HS-5 (cell line): ENCODE data around the gene PAQR4.
"Not testable (repeated sequence)": the region's sequence is repeated elsewhere in the genome, so short reads cannot be mapped to it uniquely, and the experiment has no call there.

Experiments used
- DNase-seq: peaks from one replicate; pipeline ENCODE4 v3.0.0-alpha.2; 2012; ENCODE audit warnings: low read depth

Gene PAQR4

GRCh38 chr16:2968738-2969544 is at the start of gene PAQR4:
TSS of gene PAQR4 (plus strand) at chr16:2969348. CDS start at chr16:2969675, 327 bp downstream.
- no peak for DNase-seq

GRCh38 chr16:2919511-2920255 is 49.5 kb upstream of the PAQR4 start:
- DNase-seq: peak; percentile 35

GRCh38 chr16:2923481-2923880 is 45.7 kb upstream of the PAQR4 start:
- DNase-seq: no peak

GRCh38 chr16:2924901-2925755 is 44.0 kb upstream of the PAQR4 start:
- DNase-seq: no peak

- no peak for DNase-seq
Observed at GRCh38 chr16:2925951-2926649, 43.0 kb upstream of the PAQR4 start.

GRCh38 chr16:2926650-2926999 is 42.5 kb upstream of the PAQR4 start:
- DNase-seq: no peak

GRCh38 chr16:2927010-2927646 is 42.0 kb upstream of the PAQR4 start:
- DNase-seq: no peak

- DNase-seq: not testable (repeated sequence)
Observed at GRCh38 chr16:2928151-2928550, 41.0 kb upstream of the PAQR4 start.

GRCh38 chr16:2928796-2929195 is 40.4 kb upstream of the PAQR4 start:
- DNase-seq: no peak

- DNase-seq: no peak
Observed at GRCh38 chr16:2929693-2930092, 39.5 kb upstream of the PAQR4 start.

- no peak for DNase-seq
Observed at GRCh38 chr16:2930236-2930635, 38.9 kb upstream of the PAQR4 start.

GRCh38 chr16:2931231-2931914 is 37.8 kb upstream of the PAQR4 start:
- DNase-seq: not testable (repeated sequence)

GRCh38 chr16:2933136-2933535 is 36.0 kb upstream of the PAQR4 start:
- DNase-seq: no peak

- DNase-seq: no peak
Observed at GRCh38 chr16:2933701-2934100, 35.4 kb upstream of the PAQR4 start.

GRCh38 chr16:2934450-2934849 is 34.7 kb upstream of the PAQR4 start:
- no peak for DNase-seq

GRCh38 chr16:2936436-2937011 is 32.6 kb upstream of the PAQR4 start:
- no peak for DNase-seq

GRCh38 chr16:2937170-2937569 is 32.0 kb upstream of the PAQR4 start:
- no peak for DNase-seq

- no peak for DNase-seq
Observed at GRCh38 chr16:2938206-2938605, 30.9 kb upstream of the PAQR4 start.

- DNase-seq: no peak
Observed at GRCh38 chr16:2939968-2940367, 29.2 kb upstream of the PAQR4 start.

- no peak for DNase-seq
Observed at GRCh38 chr16:2942045-2942444, 27.1 kb upstream of the PAQR4 start.
